GM12892 (cell line): ENCODE measurements around the gene NEU1.

Source experiments
- POLR2A ChIP-seq: IDR thresholded peaks from 2 replicates; pipeline ENCODE4 v1.6.1; 2011; ENCODE audit warnings: low read depth, low read length, control low read depth
- POLR2AphosphoS5 ChIP-seq: IDR thresholded peaks from 2 replicates; pipeline ENCODE4 v1.6.1; 2011; ENCODE audit warnings: low read depth, low read length, control low read depth

DNA sequence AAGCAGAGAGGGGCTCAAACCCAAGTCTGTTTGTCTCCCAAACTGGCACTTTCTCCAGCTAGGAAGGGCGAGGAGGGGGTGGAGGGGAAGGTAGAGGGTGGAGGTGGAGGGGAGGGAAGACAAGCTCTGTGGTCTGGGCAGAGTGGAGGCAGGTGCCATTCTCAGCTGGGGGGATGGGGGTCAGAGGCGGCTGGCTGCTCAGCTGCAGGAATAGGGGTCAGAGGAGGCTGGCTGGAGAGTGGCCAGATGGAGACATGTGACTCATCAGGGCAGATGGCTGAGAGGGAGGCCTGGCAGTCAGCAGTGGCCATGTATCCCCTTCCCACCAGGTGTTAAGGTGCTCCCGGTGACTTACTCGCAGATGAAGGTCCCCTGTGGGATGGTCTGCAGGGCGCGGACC is 19.7 kb upstream of the NEU1 start:
- TF ChIP-seq POLR2A, result no peak
- TF ChIP-seq POLR2AphosphoS5, result no peak
